ENCODE results near the gene TNFSF10.

The TNFSF10 gene

GRCh38 chr3:172562871-172563865 is 39.9 kb upstream of the TNFSF10 start:
- no peak for TF ChIP-seq TAF1 (IDR thresholded peaks at IDR 0.05; ENCODE audit: borderline replicate concordance, insufficient read depth, low read length)
- no peak for TF ChIP-seq SIN3A (IDR thresholded peaks at IDR 0.05; ENCODE audit: borderline replicate concordance, insufficient read depth, low read length)
- TF ChIP-seq REST (IDR thresholded peaks at IDR 0.05; ENCODE audit: insufficient read depth in 1 of 2, low read depth in 2 of 2, low read length in 2 of 2): no peak
- no peak for TF ChIP-seq FOXP2 (optimal IDR thresholded peaks at IDR 0.05; ENCODE audit: borderline replicate concordance, extremely low read depth, extremely low read length, insufficient read depth)
- TF ChIP-seq POLR2AphosphoS5 (IDR thresholded peaks at IDR 0.05; ENCODE audit: low read depth, low read length): no peak

GRCh38 chr3:172561897-172562640 is 38.8 kb upstream of the TNFSF10 start:
- TF ChIP-seq SIN3A (IDR thresholded peaks at IDR 0.05; ENCODE audit: borderline replicate concordance, insufficient read depth, low read length): no peak
- TF ChIP-seq REST (IDR thresholded peaks at IDR 0.05; ENCODE audit: insufficient read depth in 1 of 2, low read depth in 2 of 2, low read length in 2 of 2): no peak
- TF ChIP-seq TAF1 (IDR thresholded peaks at IDR 0.05; ENCODE audit: borderline replicate concordance, insufficient read depth, low read length): no peak
- TF ChIP-seq FOXP2 (optimal IDR thresholded peaks at IDR 0.05; ENCODE audit: borderline replicate concordance, extremely low read depth, extremely low read length, insufficient read depth): no peak

- TF ChIP-seq POLR2AphosphoS5 (IDR thresholded peaks at IDR 0.05; ENCODE audit: low read depth, low read length) (no peak), SIN3A (IDR thresholded peaks at IDR 0.05; ENCODE audit: borderline replicate concordance, insufficient read depth, low read length) (no peak), FOXP2 (optimal IDR thresholded peaks at IDR 0.05; ENCODE audit: borderline replicate concordance, extremely low read depth, extremely low read length, insufficient read depth) (no peak), TAF1 (IDR thresholded peaks at IDR 0.05; ENCODE audit: borderline replicate concordance, insufficient read depth, low read length) (no peak), REST (IDR thresholded peaks at IDR 0.05; ENCODE audit: insufficient read depth in 1 of 2, low read depth in 2 of 2, low read length in 2 of 2) (no peak)
These were observed 37.4 kb upstream of the TNFSF10 start for GRCh38 chr3:172560586-172560985.

GRCh38 chr3:172560026-172560425 is 36.8 kb upstream of the TNFSF10 start:
- TF ChIP-seq FOXP2 (optimal IDR thresholded peaks at IDR 0.05; ENCODE audit: borderline replicate concordance, extremely low read depth, extremely low read length, insufficient read depth) (no peak), SIN3A (IDR thresholded peaks at IDR 0.05; ENCODE audit: borderline replicate concordance, insufficient read depth, low read length) (no peak), POLR2AphosphoS5 (IDR thresholded peaks at IDR 0.05; ENCODE audit: low read depth, low read length) (no peak), TAF1 (IDR thresholded peaks at IDR 0.05; ENCODE audit: borderline replicate concordance, insufficient read depth, low read length) (no peak), REST (IDR thresholded peaks at IDR 0.05; ENCODE audit: insufficient read depth in 1 of 2, low read depth in 2 of 2, low read length in 2 of 2) (no peak)
